OCI-LY3 (cell line): Measurements from ENCODE around the gene SMAD4.
A peak's percentile ranks its signal among the peaks of the same experiment; 100 is the strongest.

Experiments
- H2AFZ ChIP-seq: fragments of 200-600, 300-600 bp; shearing (Covaris generic); 2 replicates; pipeline ENCODE4 v1.6.0; 2014; ENCODE audit warnings: antibody characterized with exemption, low read depth, low read length
- H3K27ac ChIP-seq: fragments of 200-600, 300-600 bp; sonication (generic); 2 replicates; pipeline ENCODE4 v1.5.1; 2014; ENCODE audit warnings: mild to moderate bottlenecking, low read length, moderate library complexity, mixed read lengths
- H3K27me3 ChIP-seq: fragments of 200-600, 300-600 bp; sonication (generic); 2 replicates; pipeline ENCODE4 v1.6.1; 2014; ENCODE audit warnings: low read depth, low read length, mixed read lengths
- H3K36me3 ChIP-seq: fragments of 200-600, 300-600 bp; sonication (generic); replicated peaks from 2 replicates; pipeline ENCODE3; 2014; ENCODE audit warnings: low read depth, low read length, mixed read lengths
- H3K4me1 ChIP-seq: fragments of 300-600, 200-600 bp; sonication (generic); 2 replicates; pipeline ENCODE4 v1.6.1; 2014; ENCODE audit warnings: low read length, mixed read lengths
- H3K4me2 ChIP-seq: fragments of 200-600, 300-600 bp; sonication (generic); 2 replicates; pipeline ENCODE4 v1.6.1; 2014; ENCODE audit warnings: low read length, mixed read lengths
- H3K4me3 ChIP-seq: fragments of 300-600, 200-600 bp; sonication (generic); 2 replicates; pipeline ENCODE4 v1.5.1; 2014; ENCODE audit warnings: antibody characterized with exemption, mild to moderate bottlenecking, low read length, moderate library complexity
- H3K79me2 ChIP-seq: fragments of 300-600, 200-600 bp; shearing (Covaris generic); 2 replicates; pipeline ENCODE4 v1.6.1; 2014; ENCODE audit warnings: mild to moderate bottlenecking, low read length, mixed read lengths
- H3K9ac ChIP-seq: fragments of 300-600, 200-600 bp; shearing (Covaris generic); 2 replicates; pipeline ENCODE4 v1.6.0; 2014; ENCODE audit warnings: mild to moderate bottlenecking, low read length, moderate library complexity
- H3K9me3 ChIP-seq: fragments of 200-600, 300-600 bp; shearing (Covaris generic); 2 replicates; pipeline ENCODE4 v1.6.1; 2014; ENCODE audit warnings: low read length, mixed read lengths; ENCODE audit not compliant: insufficient read depth
- H4K20me1 ChIP-seq: fragments of 200-600, 300-600 bp; sonication (generic); 2 replicates; pipeline ENCODE4 v1.6.1; 2016; ENCODE audit warnings: low read length, mixed read lengths; ENCODE audit not compliant: insufficient read depth
- EZH2phosphoT487 ChIP-seq: fragments of 200-600 bp; shearing (Covaris generic); IDR thresholded peaks from 2 replicates; pipeline ENCODE4 v1.6.1; 2018; ENCODE audit warnings: antibody characterized with exemption, mixed run types, low read depth
- TF ChIP-seq, protein P1 (sequence below): fragments of 200-600, 300-600 bp; sonication (generic); IDR thresholded peaks from 2 replicates; pipeline ENCODE4 v1.5.1; 2014; ENCODE audit warnings: antibody characterized with exemption, low read length, low read depth

The SMAD4 gene

DNA sequence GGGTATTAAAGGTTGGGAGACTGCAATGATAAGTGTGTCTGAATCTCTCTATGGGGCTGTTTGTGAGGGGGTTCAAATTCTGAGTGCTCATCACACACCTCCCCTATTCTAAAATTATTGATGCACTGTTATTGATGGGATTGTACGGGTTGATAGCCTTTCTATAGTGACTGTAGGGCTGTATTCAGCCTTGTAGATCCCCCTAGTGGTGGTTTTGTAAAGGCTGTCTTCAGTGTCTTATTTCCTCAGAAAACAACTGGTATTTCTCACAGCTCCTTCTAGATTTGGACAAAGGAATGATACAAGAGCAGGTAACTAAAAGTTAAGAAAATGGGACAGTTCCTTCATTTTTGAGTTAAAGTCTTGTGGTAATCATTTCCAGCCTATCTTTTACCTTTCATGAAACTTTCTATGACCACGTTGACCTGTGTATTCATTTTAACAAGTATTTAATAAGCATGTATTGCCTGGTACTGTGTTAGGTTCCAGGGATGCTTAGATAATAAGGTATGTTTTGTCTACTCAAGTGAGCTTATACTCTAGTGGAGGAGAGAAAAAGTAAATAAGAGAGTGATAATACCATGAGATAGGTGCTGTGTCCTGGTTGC lies 21.2 kb downstream of the SMAD4 start:
- Histone ChIP-seq H3K4me2 (peak overlapping the region; percentile 21), H3K4me3 (no peak overlapping the region), H4K20me1 (peaks cover 14% of the 10 kb centered on the region), H3K9me3 (no peaks in the 10 kb centered on the region), H3K9ac (no peak overlapping the region), H2AFZ (no peak overlapping the region), H3K79me2 (peaks cover 62% of the 10 kb centered on the region), H3K27me3 (no peaks in the 10 kb centered on the region), H3K27ac (peak overlapping the region; percentile 48), H3K4me1 (peaks cover 22% of the 10 kb centered on the region), H3K36me3 (peaks cover 54% of the 10 kb centered on the region)
- no peak for TF ChIP-seq EZH2phosphoT487
- TF ChIP-seq, protein P1, sequence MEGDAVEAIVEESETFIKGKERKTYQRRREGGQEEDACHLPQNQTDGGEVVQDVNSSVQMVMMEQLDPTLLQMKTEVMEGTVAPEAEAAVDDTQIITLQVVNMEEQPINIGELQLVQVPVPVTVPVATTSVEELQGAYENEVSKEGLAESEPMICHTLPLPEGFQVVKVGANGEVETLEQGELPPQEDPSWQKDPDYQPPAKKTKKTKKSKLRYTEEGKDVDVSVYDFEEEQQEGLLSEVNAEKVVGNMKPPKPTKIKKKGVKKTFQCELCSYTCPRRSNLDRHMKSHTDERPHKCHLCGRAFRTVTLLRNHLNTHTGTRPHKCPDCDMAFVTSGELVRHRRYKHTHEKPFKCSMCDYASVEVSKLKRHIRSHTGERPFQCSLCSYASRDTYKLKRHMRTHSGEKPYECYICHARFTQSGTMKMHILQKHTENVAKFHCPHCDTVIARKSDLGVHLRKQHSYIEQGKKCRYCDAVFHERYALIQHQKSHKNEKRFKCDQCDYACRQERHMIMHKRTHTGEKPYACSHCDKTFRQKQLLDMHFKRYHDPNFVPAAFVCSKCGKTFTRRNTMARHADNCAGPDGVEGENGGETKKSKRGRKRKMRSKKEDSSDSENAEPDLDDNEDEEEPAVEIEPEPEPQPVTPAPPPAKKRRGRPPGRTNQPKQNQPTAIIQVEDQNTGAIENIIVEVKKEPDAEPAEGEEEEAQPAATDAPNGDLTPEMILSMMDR = peak; percentile 99

DNA sequence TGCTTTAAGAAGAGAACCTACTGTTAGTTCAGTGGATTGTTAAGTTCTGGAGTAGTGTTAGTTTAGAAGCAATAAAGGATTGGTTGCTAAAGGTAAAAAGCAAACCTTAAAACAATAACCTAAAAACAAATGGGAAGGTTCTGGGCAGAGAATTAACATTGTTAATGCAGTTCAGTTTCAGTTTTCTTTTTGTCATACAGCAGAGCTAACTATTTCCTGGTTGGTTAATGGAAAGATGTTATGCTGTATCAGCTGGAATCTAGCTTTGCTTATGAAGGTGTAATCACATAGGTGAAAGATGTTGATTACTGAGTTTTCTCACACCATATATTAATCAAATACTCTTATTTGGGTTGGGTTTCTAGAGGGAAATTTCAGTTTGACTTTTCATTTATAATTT lies 23.8 kb downstream of the SMAD4 start:
- Histone ChIP-seq H3K4me2 (peak overlapping the region; percentile 33), H3K4me3 (0 out of 2 replicates have a peak overlapping the region, but pooled peaks have one; percentile 2), H3K9me3 (no peaks in the 10 kb centered on the region), H3K79me2 (peaks cover 40% of the 10 kb centered on the region), H3K27ac (peak overlapping the region; percentile 2; the same call in 1 of the 2 replicates), H3K9ac (0 out of 2 replicates have a peak overlapping the region, but pooled peaks have one; percentile 1), H2AFZ (no peak overlapping the region), H3K36me3 (peaks cover 59% of the 10 kb centered on the region), H3K27me3 (no peaks in the 10 kb centered on the region), H4K20me1 (peaks cover 6% of the 10 kb centered on the region), H3K4me1 (peaks cover 26% of the 10 kb centered on the region)
- no peak for TF ChIP-seq EZH2phosphoT487
- TF ChIP-seq, protein P1 = no peak

DNA sequence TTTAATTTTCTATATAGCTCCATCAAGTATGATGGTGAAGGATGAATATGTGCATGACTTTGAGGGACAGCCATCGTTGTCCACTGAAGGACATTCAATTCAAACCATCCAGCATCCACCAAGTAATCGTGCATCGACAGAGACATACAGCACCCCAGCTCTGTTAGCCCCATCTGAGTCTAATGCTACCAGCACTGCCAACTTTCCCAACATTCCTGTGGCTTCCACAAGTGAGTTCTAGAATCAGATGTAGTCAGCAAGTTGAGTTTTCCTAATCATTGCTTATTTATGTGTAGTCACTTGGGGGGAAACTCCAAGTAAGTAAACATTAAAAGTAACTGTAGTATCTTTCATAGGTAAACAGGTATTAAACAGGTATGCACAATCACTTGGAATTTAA lies 24.8 kb downstream of the SMAD4 start:
- no peak overlapping the region for H2AFZ ChIP-seq
- no peak overlapping the region for H3K4me2 ChIP-seq
- no peak overlapping the region for H3K9ac ChIP-seq
- peaks cover 57% of the 10 kb centered on the region for H3K36me3 ChIP-seq
- peaks cover 6% of the 10 kb centered on the region for H4K20me1 ChIP-seq
- H3K79me2 ChIP-seq = peaks cover 40% of the 10 kb centered on the region
- H3K4me3 ChIP-seq = no peak overlapping the region
- peaks cover 26% of the 10 kb centered on the region for H3K4me1 ChIP-seq
- H3K27ac ChIP-seq = no peak overlapping the region
- TF ChIP-seq, protein P1 = no peak
- TF ChIP-seq EZH2phosphoT487 = no peak
- no peaks in the 10 kb centered on the region for H3K9me3 ChIP-seq
- no peaks in the 10 kb centered on the region for H3K27me3 ChIP-seq

DNA sequence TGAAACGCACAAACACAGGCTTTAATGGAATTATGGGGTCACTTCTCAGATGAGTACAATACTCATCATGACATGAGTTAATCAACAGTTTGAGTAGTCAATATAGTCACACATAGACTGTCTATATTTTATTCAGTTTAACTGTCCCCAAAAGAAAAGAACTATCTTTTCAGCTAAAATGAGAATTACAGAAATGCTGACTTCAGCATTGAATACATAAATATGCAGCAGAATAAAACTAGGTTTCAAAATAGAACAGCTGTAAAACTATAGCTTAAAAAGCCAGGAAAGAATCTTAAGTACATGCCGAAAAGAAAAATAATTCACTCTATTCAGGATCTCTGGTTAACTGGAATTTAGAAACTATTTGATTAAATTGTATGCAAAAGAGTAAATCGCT lies 30.0 kb downstream of the SMAD4 start:
- Histone ChIP-seq H3K9me3 (no peaks in the 10 kb centered on the region), H3K4me3 (no peak overlapping the region), H3K36me3 (peaks cover 69% of the 10 kb centered on the region), H2AFZ (no peak overlapping the region), H3K4me1 (peaks cover 4% of the 10 kb centered on the region; the same call in 1 of the 2 replicates), H3K27ac (no peak overlapping the region), H3K4me2 (no peak overlapping the region), H3K9ac (no peak overlapping the region), H4K20me1 (no peaks in the 10 kb centered on the region; the same call in 1 of the 2 replicates), H3K27me3 (no peaks in the 10 kb centered on the region), H3K79me2 (peaks cover 8% of the 10 kb centered on the region; the same call in 1 of the 2 replicates)
- TF ChIP-seq, protein P1 = no peak
- no peak for TF ChIP-seq EZH2phosphoT487
